Measurements from ENCODE around the gene HMGN2.
"Not testable (repeated sequence)": the region's sequence is repeated elsewhere in the genome, so short reads cannot be mapped to it uniquely, and the experiment has no call there.

HMGN2 gene

DNA sequence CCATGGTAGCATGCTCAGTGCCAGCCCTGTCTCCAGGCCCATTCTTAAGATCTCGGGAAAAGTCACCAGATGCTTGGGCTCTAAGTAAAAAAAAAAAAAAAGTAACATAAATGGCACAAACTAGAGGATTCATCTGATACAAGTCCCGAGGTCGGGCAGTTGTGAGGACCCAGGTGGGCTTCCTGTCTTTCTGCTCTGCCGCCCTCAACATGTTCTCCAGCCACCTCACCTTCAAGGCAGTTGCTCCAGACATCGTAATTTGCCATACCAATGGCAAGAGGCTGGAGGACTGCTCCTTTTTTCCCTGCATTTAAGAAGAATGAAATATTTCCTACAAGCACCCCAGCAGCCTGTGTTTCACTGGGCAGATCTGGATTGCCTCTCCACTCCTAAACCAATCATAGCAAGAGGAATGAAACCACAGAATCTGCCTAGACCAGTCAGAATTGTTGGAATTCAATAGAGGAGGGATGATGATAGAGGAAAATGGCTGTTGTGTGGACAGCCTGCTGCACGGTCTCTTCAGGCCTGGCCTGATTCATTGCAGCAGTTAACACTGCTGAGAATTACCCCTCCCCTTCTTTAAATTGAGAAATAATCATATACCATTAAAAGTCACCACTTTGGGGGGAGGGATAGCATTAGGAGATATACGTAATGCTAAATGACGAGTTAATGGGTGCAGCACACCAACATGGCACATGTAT is 5.4 kb downstream of the HMGN2 start:
- DNase-seq: no peak

DNA sequence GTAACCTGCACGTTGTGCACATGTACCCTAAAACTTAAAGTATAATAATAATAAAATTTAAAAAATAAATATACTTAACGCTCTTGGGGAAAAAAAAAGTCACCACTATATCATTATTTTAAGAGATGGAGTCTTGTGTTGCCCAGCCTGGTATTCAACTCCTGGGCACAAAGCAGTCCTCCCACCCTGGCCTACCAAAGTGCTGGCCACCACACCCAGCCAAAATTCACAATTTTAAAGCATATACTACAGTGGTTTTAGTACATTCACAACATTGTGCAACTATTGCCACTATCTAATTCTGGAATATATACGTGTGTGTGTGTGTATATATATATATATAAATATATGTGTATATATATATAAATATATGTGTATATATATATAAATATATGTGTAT is 5.9 kb downstream of the HMGN2 start:
- DNase-seq: no peak

DNA sequence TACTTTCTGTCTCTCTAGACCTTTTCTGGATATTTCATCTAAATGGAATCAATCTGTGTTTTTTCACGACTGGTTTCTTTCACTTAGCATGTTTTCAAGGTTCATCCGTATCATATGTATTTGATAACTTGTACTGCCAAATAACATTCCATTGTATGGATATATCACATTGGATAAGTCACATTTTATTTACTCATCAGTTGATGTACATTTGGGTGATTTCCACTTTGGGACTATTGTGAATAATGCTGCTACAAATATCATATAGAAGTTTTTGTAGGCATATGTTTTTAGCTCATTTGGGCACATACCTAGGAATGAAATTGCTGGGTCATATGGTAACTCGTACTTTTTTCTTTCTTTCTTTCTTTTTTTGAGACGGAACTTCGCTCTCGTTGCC is 6.7 kb downstream of the HMGN2 start:
- DNase-seq: no peak

DNA sequence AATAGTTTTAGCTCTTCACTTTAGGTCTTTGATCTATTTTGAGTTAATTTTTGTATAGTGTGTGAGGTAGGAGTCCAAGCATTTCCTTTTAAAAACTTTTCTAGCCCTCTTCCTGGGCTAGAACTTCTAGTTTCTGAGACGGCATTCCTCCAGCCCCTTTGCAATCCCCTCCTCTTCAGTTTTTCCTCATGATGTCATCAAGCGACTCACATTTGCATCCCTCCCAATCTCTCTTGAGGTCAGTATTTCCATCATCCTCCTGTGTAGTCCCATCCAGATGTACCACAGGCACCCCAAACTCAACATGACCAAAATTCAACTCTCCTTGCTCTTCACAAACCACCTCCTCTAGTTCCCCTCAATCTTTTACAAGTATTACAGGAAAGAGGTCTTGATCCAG is 10.7 kb downstream of the HMGN2 start:
- DNase-seq: no peak

DNA sequence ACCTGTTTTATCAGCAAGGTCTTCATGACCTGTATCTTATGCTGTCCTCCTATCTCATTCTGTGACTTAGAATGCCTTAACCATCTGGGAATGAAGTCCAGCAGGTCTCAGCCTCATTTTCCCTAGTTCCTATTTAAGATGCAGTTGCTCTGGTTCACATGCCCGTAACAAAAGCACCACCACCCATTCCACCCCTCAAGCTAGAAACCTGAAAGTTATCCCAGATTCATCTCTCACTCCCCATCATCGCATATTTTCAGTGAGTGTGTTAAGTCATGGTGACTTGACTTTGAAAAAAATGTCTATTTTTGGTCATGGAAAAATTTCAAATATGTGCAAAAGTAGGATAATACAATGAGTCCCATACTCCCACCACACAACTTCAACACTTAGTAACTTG is 11.7 kb downstream of the HMGN2 start:
- DNase-seq: no peak

DNA sequence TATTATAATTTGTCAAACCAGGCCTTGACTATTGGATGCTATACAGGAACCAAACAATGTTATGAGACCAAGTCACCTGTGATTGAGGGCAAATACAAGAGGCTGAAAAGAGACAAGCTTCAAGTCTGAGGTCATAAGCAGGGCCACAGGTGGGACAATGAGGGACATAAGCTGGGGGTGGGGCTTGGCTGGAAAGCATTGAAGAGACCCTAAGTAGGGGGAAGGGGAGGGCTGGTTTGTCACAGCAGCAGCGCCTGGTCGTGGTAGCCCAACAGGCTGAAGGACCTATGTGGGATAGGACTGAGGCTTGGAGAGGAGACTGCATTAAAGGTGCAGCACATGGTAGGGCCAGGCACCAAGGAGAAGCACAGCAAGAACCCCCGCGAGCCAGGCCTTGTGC is 17.9 kb downstream of the HMGN2 start:
- no peak for DNase-seq

DNA sequence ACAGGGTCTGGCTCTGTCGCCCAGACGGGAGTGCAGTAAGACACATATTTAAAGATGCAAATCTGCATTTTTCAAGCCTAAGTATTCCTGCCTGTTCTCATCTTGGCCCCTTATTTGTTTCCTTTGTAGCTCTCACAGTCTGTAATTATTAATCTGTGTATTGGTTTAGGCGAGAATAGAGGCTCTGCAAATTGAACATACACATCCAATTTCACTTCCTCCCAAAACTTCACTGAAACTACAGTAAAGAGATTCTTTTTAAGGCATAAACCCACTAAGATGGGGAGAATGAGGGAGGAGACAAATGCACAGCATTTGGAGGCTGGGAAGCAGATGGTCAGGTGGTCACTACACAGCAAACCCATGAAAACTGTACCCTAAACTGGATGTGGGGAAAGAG is 21.0 kb downstream of the HMGN2 start:
- no peak for DNase-seq

DNA sequence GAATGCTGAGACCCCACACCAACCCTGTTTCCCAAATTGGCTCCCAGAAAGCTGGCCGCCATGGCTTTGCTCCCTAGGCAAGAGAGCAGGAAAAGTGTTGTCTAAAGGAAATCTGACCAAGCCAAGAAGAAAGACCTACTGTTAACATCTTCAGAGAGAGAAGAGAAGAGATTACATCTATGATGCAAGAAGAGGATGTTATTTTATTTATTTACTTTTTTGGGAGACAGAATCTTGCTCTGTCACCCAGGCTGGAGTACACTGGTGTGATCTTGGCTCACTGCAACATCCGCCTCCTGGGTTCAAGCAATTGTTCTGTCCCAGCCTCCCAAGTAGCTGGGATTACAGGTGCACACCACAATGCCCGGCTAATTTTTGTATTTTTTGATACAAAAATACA is 21.7 kb downstream of the HMGN2 start:
- DNase-seq: no peak

DNA sequence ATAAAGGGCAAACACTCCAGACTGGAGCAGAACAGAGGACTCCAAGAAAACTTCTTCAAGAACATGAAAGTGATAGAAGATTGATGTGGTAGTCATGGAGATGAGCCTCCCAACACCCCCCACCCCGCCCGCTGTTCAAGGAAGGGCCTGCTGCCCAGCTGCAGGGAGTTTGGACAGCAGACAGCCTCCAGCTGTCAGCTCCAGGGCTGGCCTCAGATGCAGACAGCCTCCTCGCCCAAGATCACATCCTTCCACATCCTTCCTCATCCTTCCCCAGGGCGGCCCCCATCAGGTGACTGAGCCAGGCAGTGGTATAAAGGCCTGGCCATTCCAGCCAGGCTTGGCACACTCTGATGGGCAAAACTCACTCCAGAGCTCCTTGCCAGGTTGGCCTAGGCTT is 24.6 kb downstream of the HMGN2 start:
- DNase-seq: no peak

DNA sequence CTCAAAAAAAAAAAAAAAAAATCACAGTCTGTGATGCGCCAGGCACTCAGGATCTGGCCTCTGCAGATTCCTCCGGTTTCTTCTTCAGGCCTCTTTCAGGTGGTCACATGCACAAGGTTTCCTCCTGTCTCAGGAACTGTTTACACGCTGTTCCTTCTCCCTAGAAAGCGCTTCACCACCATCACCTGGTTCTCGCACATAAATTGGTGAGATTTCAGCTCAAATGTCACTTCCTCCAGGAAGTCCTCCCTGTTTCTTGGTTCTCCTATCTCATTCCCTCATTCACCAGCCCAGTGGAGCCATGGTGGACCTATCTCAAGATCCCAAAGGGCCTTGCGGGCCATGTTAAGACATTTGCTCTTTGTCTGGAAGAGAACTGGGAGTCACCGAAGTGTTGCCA is 26.7 kb downstream of the HMGN2 start:
- DNase-seq: no peak

DNA sequence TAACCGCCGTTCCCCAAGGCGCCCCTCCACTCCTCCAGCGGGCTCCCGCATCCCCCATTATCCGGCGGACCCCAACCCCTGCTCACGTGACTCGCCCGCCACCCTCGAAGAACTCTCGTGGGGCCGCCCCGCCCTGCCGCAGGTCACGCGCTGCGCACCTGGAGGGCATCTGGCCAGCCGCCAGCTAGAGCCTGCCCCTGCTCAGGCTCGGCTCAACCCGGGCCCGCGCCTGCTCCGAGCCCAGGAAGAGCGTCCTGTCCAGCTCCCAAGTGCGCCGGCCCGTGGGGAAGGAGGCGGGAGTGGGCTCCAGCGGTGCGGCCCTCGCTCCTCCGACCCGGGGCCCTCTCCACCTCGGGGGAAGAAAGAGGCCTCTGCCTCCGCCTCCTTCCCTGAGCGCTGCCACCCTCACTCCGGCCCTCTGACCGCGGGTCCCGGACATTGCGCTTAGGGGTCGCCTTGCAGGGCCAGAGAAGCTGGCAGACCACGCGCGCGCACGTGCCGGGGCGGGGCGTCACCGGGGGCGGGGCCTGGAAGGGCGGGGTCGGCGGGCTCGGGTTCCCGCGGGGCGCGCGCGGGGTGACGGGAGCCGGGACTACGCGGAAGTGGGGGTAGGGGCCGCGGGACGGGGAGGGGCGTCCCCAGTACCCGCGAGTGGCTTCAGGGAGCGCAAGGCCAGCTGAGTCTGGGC is 28.4 kb downstream of the HMGN2 start:
- DNase-seq: peak; percentile 88

DNA sequence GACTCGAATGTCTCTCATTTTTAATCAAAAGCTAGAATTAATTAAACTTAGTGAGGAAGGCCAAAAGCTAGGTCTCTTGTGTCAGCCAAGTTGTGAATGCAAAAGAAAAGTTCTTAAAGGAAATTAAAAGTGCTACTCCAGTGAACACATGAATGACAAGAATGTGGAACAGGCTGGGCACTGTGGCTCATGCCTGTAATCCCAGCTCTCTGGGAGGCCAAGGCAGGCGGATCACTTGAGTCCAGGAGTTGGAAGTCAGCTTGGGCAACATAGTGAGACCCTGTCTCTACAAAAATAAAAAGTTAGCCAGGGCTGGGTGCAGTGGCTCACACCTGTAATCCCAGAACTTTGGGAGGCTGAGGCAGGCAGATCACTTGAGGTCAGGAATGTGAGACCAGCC is 38.5 kb downstream of the HMGN2 start:
- not testable (repeated sequence) for DNase-seq

DNA sequence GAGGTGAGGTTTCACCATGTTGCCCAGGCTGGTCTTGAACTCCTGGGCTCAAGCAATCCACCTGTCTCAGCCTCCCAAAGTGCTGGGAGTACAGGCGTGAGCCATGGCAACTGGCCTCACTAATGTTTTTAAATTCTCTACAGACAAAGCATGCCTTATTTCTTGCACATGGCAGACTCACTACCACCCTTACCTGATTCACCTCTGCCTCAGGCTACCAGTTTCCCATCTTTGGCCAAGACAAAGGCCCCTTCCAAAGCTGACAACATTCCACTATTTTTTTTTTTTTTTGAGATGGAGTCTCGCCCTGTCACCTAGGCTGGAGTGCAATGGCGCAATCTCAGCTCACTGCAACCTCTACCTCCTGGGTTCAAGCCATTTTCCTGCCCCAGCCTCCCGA is 43.6 kb downstream of the HMGN2 start:
- DNase-seq: not testable (repeated sequence)

DNA sequence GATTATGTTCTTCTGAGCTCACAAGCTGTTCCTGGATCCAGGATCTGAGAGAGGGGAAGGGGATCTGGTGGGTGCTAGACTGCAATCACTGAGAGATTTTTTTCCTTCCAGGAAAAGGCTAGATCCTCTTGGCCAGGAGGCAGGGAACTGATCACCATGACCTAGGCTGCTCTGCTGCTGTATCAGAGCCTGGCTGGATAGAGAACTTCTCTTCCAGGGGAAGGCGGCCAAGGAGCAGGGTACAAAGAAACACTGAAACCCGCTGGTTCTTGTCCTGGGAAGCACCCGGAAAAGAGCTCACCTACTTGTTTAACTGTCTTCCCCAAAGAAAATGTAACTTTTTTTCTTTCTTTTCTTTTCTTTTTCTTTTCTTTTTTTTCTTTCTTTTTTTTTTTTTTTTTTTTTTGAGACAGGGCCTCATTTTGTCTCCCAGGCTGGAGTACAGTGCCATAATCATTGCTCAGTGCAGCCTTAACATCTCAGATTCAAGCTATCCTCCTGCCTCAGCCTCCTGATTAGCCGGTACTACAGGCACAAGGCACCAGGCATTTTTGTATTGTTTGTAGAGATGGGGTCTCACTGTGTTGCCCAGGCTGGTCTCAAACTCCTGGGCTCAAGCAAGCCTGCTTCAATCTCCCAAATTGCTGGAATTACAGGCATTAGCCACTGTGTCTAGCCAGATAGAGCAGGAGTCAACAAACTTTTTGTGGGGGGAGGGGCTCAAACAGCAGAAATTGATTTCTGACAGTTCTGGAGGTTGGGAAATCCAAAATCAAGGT is 44.9 kb downstream of the HMGN2 start:
- no peak for DNase-seq

DNA sequence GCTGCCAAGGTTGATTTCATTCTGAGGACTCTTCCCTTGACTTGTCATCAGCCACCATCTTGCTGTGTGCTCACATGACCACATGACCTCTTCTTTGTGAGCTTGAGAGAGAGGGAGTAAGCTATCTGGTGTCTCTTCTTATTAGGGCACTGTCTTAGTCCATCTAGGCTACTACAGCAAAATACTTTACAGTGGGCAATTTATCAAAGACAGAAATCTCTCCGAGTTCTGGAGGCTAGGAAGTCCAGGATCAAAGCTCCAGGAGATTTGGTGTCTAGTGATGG is 45.5 kb downstream of the HMGN2 start:
- DNase-seq: no peak

DNA sequence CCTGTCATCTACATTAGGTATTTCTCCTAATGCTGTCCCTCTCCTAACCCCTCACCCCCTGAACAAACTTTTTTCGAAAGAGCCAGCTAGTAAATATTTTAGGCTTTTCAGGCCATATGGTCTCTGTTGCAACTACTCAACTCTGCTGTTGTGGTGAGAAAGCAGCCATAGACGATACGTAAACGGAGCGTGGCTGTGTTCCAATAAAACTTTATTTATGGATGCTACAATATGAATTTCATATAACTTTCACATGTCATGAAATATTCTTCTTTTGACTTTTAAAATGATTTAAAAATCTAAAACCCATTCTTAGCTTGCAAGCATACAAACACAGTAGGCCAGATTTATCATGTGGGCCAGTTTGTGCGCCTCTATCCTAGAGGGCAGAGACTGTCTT is 46.1 kb downstream of the HMGN2 start:
- no peak for DNase-seq

DNA sequence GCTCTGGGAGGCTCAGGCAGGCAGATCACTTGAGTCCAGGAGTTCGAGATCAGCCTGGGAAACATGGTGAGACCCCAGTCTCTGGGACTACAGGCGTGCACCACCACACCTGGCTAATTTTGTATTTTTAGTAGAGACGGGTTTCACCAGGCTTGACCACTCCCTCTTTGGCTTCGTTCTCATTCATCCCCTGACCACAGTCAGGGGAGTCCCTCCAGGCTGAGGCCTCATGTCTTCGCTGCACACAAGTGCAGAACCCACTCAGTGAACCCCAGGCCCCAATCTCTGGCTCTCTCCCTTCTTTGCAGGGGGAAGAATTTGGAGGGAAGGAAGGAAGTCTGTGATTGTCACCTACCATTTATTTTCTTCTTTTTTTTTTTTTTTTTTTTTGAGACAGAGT is 48.1 kb downstream of the HMGN2 start:
- no peak for DNase-seq

DNA sequence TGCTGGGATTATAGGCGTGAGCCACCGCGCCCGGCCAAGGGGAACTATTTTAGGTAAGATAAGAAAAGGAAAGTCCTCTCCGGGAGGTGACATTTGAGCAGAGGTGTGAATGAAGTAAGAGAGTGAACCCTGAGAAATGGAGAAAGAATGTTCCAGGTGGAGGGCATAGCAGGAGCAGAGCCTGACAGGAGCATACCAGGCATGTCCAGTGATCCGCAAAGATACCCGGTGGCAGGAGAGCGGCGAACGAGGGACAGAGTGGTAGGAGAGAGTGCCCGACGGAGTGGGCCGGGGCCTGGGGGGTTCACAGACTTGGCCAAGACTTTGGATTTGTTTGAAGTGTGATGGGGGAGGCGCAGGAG is 49.4 kb downstream of the HMGN2 start:
- no peak for DNase-seq

DNA sequence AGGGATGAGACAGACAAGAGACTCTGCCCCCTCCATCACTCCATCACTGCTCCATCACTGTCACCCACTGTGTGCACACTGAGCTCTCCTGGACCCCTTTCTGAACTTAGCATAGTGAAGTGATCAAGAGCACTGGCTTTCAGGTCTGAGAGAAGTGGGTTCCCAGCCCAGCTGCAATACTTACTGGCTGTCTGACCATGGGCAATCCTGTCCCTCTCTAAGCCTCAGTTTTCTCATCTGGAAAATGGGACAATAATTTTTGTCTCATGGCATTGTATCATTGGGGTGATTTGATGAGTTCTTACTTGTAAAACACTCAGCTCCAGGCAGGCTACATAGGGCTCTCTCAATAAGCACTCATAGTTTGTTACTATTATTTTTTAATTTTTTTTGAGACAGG is 49.8 kb downstream of the HMGN2 start:
- DNase-seq: no peak

DNA sequence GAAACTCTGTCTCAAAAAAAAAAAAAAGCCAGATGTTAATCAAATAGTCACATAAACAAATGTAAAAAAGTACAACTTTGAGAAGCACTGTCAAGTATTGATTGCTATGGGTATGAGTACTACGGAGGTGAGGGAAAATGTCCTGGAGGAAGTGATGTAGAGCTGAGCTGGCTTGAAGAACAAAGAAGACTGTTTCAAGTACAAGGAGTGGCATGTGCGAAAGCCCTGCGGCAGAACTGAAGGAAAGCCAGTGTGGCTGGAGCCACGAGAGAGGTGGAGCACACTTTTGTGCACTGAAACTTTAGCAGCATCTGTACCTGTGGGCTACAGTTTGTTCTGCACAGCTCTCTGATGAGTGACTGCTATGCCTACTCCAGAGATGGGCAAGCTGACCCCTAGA is 51.9 kb downstream of the HMGN2 start:
- DNase-seq: no peak

All from NK-92 treated with Interleukin-12 subunit alpha and Interleukin-12 subunit beta, amount 100 ng/mL, for 24 hours (cell line).